ENCODE results near the gene AKT3.
"Not testable (repeated sequence)": the region's sequence is repeated elsewhere in the genome, so short reads cannot be mapped to it uniquely, and the experiment has no call there.

AKT3 gene

DNA sequence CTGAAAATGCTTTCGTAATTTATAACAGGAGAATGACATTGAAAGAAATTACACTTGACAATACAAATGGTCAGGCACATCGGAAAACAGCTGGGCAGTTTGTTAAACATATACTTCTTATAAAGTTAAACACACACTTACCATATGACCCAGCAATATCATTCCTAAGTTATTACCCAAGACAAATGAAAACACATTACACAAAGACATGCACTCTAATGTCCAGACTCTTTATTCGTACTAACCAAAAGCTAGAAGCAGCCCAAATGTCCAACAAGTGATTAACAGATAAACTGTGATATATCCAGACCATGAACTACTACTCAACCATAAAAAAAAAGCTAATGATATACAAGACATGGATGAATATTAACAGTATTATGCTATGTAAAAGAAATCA is 8.5 kb downstream of the AKT3 start:
- no peak for DNase-seq (ENCODE audit: low read depth)

DNA sequence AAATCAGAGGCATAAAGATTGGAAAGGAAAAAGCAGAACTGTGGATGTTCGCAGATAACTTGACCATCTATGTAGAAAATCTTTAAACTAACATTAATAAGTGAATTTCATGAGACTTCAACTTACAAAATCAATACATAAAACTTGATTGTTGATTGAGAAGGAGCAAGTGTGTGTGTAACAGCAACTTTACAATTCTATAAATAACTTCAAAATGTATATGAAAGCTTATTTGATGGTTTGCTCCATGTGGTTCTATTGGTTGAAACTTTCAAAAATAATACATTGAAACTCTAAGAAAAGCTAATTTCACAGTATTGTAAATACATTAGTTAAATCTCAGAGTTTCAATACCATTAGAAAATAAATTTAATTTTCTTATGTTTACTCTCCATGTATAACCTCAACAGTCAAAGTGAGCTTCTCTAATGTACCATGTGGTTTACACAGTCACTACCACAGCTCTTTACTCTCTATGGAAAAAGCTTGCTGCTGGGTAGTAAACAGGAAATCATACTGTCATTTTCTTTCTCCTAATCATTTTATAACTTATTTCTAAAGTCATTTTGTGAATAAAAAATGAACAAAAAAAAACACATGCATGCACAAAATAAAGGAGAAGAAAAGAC is 12.0 kb downstream of the AKT3 start:
- DNase-seq (ENCODE audit: low read depth), result no peak

DNA sequence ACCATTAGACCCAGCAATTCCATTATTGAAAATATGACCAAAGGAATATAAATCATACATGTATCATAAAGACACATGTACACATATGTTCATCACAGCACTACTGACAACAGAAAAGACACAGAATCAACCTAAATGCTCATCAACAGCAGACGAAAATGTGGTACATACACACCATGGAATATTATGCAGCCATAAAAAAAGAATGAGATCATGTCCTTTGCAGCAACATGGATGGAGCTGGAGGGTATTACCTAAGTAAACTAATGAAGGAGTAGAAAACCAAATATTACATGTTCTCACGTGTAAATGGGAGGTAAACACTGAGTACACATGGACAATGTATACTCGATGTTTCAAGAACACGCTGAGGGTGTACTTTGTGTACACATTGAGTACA is 15.9 kb downstream of the AKT3 start:
- DNase-seq (ENCODE audit: low read depth), result no peak

DNA sequence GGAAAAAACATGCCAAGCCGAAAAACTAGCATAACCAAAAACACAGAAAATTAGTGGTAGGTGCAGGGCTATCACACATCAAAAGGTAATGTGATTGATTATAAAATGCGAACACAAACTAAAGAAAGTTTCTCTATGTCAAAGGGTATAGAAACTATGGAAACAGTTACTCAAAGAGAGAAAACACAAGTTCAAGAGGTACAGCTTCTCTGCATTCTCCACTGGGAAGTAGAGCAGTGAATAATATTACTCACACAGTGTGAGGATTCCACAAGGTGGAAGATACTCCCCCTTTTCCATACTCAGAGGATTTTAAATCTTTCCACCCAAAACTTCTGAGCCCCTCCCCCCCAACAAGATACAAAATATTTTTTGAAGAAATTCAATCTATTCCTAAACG is 18.6 kb downstream of the AKT3 start:
- DNase-seq (ENCODE audit: low read depth), result no peak

DNA sequence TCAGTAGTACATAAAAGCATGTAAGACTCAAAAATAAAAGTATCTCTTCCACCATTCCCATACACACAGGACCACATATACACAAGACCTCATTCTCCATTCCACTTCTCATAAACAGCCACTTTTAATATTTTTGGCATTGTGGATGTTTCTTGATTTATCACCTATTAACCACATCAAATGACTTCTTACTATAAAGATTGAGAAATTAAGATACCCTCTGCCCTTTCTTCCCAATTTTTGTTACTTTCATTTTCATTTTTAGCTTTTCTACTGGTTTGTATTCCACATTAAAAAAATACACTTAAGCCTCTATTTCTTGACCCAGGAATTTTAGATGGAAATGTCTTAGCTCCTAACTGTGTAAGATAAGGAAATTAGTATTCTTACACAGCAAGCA is 22.8 kb downstream of the AKT3 start:
- DNase-seq (ENCODE audit: low read depth), result no peak

DNA sequence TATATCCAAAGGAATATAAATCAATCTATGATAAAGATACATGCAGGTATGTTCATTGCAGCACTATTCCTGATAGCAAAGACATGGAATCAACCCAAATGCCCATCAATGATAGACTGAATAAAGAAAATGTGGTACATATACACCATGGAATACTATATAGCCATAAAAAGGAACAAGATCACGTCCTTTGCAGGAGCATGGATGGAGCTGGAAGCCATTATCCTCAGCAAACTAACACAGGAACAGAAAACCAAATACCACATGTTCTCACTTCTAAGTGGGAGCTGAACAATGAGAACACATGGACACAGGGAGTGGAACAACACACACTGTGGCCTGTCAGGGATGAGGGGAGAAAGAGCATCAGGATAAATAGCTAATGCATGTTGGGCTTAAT is 25.1 kb downstream of the AKT3 start:
- not testable (repeated sequence) for DNase-seq (ENCODE audit: low read depth)

DNA sequence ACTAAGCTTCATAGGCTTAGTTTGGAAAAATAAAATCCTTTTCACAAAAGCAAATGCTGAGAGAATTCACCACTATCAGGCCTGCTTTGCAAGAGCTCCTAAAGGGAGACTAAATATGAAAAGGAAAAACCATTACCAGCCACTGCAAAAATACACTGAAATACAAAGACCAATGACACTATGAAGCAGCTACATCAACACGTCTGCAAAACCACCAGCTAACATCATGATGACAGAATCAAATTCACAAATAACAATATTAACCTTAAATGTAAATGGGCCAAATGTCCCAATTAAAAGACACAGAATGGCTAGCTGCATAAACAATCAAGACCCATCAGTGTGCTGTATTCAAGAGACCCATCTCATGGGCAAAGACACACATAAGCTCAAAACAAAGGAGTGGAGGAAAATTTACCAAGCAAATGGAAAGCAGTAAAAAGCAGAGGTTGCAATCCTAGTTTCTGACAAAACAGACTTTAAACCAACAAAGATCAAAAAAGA is 28.8 kb downstream of the AKT3 start:
- DNase-seq (ENCODE audit: low read depth), result no peak

DNA sequence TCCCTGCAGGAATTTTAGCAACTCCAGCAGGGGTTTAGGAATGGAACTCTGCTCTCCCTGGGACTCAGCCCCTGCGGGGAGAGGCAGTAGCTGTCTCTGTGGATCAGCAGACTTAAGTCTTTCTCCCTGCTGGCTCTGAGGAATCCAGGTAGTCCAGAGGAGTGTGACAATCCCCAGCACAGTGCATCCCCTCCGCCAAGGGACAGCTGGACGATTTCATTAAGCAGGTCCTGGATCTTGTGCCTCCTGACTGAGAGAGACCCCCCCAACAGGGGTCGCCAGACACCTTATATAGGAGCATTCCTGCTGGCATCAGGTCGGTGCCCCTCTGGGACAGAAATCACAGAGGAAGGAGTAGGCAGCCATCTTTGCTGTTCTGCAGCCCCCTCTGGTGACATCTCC is 30.6 kb downstream of the AKT3 start:
- no peak for DNase-seq (ENCODE audit: low read depth)

DNA sequence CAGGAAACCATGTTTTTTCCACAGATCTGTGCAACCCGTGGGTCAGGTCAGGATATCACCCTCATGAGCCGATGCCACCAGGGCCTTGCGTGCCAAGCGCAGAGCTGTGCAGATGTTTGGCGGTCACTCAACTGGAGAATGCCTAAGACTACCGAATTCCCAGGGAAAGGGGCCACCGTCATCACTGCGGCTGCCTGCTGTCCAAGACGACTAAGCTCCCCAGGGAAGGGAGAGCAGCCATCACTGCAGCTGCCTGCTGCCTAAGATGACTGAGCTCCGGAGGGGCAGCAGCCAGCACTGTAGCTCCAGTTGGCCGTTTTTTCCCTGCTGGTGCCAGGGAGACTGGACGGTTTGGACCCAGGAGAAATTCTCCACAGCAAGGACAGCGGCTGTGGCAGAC is 31.1 kb downstream of the AKT3 start:
- no peak for DNase-seq (ENCODE audit: low read depth)

DNA sequence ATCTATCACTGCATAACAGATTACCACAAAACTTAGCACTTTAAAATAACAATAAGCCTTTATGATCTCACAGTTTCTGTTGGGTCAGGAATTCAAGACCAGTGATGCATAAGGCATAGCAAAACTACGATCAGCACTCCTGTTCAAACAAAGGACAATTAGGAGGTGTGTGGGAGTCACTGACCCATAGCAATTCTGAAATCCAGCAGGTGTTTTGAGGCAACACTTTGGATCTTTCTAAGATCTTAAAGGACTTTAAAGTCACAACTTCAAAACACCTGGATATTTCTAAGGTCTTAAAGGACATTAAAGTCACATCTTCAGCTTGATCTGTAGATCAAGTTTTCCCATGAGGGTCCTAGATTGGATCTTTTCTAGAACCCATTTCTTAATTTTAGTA is 35.3 kb downstream of the AKT3 start:
- no peak for DNase-seq (ENCODE audit: low read depth)

DNA sequence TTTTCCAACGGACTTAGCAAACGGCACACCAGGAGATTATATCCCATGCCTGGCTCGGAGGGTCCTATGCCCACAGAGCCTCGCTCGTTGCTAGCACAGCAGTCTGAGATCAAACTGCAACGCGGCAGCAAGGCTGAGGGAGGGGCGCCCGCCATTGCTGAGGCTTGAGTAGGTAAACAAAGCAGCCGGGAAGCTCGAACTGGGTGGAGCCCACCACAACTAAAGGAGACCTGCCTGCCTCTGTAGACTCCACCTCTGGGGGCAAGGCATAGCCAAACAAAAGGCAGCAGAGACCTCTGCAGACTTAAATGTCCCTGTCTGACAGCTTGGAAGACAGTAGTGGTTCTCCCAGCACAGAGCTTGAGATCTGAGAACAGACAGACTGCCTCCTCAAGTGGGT is 42.7 kb downstream of the AKT3 start:
- DNase-seq (ENCODE audit: low read depth), result not testable (repeated sequence)

DNA sequence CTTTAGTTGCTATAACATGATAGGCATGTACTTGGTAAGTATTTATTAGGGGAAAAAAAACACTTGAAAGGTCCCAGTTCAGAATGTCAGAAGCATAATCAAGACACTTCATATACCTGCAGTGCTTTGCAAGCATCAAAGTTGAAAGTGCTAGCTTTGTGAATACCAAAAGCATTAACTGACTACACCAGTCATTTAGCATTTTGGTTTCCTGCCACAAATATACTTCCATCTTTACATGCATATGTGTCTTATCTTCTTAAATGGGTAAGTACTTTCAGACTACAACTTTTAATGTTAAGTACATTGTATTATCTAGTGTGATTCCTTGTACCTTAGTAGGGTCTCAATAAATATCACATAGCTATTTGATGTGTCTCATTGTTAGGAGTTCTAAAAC is 43.7 kb downstream of the AKT3 start:
- no peak for DNase-seq (ENCODE audit: low read depth)

DNA sequence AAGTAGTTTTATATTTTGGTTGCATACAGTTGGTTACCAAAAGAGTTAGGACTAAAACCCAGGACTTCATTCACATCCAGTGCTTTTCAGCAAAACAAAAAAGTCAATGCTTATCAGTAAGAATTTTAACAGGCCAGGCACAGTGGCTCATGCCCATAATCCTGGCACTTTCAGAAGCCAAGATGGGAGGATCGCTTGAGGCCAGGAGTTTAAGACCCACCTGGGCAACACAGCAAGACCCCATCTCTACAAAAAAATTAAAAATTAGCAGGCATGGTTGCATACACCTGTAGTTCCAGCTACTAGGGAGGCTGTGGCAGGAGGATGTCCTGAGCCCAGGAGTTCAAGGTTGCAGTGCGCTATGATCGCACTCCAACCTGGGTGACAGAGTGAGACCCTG is 47.3 kb downstream of the AKT3 start:
- DNase-seq (ENCODE audit: low read depth), result no peak

DNA sequence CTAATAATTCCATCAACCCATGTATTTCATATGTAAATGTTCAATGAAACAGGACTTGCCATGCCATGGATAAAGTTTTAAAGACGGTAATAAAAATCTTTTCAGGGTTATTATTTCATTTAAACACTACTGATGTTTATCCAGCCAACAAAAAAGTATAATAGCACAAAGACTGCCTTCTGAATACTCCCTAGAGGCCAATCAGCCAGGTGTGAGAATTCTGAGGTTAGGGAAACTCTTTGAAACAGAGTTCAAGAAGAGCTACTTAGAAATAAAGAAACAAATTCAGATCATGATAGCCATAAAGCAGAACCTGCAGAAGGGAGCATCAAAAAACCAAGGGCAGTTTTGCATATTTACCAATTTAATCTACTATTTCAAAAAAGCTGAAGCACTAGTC is 48.7 kb downstream of the AKT3 start:
- DNase-seq (ENCODE audit: low read depth), result no peak

DNA sequence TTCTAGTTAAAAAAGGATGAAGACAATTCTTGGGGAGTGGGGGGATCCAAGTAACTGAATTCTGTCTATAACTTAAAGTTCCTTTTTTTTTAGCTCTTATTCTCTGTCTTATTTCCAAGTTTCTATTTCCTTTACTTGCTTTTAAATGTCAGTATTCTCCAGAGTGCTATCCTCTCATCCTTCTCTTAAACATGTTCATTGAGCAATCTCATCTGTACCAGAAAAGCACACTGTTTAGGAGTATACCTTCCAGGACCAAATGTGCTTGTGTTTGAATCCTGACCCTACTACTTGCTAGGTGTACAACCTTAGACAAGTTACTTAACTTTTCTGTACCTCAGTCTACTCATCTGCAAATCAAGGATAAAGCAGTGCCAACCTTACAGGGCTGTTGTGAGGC is 50.1 kb downstream of the AKT3 start:
- DNase-seq (ENCODE audit: low read depth), result no peak

DNA sequence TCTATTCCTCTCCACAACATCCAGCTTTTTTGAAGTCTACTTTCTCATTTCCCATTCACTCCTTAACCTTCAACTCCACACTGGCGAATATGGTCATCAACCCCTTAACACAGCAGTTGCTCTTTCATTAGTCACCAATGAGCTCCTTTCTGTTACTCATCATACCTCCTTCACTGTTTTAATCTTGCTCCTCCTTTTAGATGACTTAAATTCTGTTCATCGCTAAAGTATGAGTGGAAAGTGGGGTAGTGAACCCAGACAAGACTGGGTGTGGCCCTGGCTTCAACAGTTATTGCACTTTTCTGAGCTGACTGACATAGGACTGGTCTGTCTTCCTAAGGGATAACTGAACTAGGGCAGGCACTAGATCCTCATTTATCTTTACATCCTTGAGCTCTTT is 51.3 kb downstream of the AKT3 start:
- DNase-seq (ENCODE audit: low read depth), result no peak

DNA sequence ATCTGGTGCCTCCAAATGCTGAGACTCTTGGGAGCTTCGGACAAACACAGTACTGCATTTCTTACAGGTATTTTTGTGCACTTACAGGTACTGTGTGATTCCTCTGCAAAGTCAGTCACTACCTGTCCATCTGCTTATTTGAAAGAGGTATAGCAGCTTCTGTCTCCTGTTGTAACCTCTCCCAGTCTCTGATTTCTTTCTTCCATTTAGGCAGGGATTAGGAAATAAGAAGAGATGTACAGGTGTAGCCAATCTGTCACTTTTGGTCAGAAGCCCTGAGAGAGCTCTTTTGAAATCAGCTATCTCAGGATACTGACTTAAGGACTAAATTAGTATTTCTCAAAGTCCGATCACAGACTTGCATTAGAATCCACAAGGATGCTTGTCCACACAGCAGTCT is 54.0 kb downstream of the AKT3 start:
- DNase-seq (ENCODE audit: low read depth), result no peak

DNA sequence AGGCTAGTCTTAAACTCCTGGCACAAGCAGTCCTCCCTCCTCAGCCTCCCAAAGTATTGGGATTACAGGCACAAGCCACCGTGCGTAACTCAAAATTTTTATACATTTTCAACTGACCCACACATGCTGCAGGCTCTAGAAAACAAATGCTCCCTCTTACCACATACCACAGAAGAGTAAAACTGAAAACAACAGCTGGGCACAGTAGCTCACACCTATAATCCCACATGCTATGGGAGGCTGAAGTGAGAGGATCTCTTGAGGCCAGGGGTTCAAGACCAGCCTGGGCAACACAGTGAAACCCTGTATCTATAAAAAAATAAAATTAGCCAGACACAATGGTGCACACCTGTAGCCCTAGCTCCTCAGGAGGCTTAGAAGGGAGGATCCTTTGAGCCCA is 56.7 kb downstream of the AKT3 start:
- no peak for DNase-seq (ENCODE audit: low read depth)

DNA sequence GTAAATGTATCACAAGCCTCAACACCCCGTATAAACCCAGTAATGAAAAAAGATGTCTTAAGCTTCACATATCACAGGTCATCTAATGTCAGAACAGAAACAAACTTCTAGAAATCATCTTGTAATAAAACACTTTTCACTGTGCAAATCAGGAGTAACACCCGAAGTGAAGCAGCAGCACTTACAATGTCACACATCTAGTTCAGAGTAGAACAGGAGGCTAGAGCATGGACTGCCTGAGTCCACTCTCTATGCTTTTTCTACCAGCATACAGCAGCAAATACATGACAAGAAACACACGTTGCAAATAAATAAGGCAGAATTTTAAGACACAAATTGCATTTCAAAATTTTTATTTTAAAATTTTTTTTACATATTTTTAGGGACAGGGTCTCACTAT is 57.2 kb downstream of the AKT3 start:
- DNase-seq (ENCODE audit: low read depth), result no peak

DNA sequence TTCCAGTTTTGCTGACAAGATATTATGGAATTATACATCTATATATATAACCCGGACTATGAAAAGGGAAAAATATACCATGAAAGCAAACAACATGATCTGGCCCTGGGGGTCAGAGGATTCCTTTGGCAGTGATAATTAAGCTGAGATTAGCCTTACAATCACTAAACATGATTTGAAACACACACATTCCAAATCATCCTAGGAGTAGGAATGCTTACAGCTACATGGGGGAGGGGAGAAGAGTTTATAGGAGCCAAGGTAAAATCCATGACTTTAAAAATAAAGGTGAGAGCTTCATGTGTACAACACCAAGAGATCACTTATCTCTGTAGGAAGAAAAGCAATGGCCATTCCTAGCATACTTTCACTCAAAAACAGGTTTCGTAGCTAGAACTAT is 57.6 kb downstream of the AKT3 start:
- no peak for DNase-seq (ENCODE audit: low read depth)

DNA sequence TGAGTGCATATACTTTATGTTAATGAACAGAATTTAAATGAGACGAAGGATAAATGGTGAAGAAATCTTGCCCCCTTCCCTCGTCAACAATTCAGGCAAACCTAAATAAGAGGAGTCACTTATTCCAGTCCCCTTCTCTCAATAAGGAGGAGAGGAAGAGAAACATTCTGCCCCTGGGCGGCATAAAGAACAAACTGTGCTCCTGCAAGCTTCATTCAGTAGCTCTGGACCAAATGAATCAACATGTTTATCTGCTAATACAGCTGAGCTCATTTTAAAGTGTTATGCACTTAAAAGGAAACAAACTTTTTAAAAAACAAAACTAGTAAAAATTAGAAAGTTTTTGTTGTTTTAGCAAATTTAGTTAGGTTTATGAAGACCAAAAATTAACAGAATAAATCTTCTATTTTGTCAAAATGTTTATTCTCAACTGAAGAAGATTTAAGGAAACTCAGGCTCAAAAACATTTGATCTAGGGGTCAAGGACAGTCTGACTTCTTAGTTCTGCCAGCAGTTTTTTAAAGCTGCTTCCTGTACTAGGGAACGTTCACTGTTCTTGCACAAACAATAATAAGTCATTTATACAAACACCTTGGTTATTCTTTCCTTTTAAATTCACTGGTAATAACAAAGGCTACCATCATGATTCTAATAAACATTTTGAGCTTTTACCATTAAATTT is 58.3 kb downstream of the AKT3 start:
- DNase-seq (ENCODE audit: low read depth), result no peak

DNA sequence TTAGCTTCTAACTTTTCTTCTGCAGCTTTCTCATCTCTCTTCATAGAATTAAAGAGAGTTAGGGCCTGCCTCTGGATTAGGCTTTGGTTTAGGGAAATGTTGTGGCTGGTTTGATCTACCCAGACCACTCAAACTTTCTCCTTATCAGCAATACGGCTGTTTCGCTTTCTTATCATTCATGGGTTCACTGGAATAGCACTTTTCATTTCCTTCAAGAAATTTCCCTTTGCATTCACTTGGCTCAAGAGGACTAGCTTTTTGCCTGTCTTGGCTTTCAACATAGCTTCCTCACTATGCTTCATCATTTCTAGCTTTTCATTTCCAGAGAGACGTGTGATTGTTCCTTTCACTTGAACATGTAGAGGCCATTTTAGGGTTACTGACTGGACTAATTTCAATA is 59.6 kb downstream of the AKT3 start:
- DNase-seq (ENCODE audit: low read depth), result no peak

DNA sequence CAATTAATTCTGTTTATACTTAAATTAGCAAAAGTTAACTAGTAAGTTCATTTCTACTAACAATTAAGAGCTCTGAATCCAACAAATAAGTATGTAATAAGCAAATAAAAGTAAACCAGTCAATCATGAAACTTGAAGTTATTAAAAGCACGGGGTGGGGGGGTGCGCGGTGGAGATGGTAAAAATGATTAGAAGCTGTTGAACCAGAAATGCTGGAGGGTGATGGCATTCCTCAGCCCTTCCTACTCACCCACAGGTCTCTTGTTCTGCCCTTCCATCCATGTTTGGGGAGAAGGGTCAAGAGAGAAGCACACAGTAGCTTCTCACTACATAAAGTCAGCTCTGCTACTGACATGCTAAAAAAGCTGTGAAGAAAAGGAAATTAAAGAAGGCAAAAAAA is 63.5 kb downstream of the AKT3 start:
- DNase-seq (ENCODE audit: low read depth), result no peak

DNA sequence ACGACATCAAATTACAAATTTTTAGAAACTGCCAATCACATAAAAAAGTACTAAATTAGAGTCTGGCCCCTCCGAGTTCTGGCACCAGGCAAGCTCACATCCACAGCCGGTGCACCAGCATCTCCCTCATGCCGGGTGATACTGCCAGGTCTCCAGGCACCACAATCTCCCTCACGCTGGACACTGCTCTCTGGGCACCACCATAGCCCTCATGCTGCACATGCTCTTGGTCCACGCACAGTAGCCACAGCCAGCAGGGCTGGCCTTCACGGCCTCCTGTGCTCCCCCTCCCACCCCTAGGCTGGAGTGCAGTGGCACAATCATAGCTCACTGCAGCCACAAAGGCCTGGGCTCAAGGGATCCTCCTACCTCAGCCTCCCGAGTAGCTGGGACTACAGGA is 65.5 kb downstream of the AKT3 start:
- DNase-seq (ENCODE audit: low read depth), result no peak

Data from stimulated activated CD8-positive, alpha-beta memory T cell treated with anti-CD3 and anti-CD28 coated beads, Interleukin-12 subunit alpha, Interleukin-12 subunit beta, amount 100 ng/mL, for 4 hours (primary cell).